ENCODE results near the gene COL9A3.

Gene COL9A3

DNA sequence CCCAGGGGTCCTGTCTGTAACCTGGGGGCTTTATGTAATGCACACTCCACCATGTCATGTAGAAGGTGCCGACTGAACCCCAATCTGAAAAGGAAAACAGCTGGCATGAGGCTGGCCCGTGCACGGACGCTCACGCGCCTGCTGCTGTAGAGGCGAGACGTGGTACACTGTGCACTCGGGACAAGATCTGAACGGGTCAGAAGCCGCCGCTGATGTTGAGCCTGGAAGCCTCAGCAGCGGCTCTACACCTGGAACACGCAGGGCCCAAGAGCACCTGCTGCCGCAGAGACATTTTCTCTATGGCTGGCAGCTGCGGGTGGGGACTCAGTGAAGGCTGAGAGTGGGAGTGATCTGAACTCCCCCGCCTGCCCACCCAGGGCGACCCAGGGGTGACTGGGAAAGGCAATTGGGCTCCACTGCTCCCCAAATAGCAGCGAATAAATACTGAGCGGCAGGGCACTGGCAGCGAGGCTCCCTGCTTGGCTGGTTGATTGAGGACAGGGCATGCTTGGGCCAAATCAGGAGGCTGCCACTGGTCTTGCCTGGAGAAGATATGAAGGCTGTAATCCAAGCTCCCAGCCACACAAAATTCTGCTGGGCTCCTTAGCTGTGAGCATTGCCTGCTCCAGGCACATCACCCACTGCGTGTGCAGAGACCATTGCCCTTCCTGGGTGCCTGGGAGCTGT is 14.7 kb upstream of the COL9A3 start:
- no peaks in the 10 kb centered on the region for H3K27me3 ChIP-seq
- H3K4me1 ChIP-seq: peaks cover 0 to 48% (median 24%) of the 10 kb centered on the region in 4 donors
- no peak overlapping the region for H3K4me3 ChIP-seq
- H3K36me3 ChIP-seq: peaks cover 15 to 45% (median 40%) of the 10 kb centered on the region in 3 donors
- TF ChIP-seq, protein P1, sequence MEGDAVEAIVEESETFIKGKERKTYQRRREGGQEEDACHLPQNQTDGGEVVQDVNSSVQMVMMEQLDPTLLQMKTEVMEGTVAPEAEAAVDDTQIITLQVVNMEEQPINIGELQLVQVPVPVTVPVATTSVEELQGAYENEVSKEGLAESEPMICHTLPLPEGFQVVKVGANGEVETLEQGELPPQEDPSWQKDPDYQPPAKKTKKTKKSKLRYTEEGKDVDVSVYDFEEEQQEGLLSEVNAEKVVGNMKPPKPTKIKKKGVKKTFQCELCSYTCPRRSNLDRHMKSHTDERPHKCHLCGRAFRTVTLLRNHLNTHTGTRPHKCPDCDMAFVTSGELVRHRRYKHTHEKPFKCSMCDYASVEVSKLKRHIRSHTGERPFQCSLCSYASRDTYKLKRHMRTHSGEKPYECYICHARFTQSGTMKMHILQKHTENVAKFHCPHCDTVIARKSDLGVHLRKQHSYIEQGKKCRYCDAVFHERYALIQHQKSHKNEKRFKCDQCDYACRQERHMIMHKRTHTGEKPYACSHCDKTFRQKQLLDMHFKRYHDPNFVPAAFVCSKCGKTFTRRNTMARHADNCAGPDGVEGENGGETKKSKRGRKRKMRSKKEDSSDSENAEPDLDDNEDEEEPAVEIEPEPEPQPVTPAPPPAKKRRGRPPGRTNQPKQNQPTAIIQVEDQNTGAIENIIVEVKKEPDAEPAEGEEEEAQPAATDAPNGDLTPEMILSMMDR (IDR thresholded peaks at IDR 0.05): no peak
- no peak for DNase-seq
- intact Hi-C loops (cut with DNase I; ENCODE audit: low total_unique reads): loop anchor here (10.0 kb wide), 1 partner anchor 63 kb away; the partner anchor contains the start of gene TCFL5
- no peaks in the 10 kb centered on the region for H3K9me3 ChIP-seq
- H3K27ac ChIP-seq: no peak overlapping the region

DNA sequence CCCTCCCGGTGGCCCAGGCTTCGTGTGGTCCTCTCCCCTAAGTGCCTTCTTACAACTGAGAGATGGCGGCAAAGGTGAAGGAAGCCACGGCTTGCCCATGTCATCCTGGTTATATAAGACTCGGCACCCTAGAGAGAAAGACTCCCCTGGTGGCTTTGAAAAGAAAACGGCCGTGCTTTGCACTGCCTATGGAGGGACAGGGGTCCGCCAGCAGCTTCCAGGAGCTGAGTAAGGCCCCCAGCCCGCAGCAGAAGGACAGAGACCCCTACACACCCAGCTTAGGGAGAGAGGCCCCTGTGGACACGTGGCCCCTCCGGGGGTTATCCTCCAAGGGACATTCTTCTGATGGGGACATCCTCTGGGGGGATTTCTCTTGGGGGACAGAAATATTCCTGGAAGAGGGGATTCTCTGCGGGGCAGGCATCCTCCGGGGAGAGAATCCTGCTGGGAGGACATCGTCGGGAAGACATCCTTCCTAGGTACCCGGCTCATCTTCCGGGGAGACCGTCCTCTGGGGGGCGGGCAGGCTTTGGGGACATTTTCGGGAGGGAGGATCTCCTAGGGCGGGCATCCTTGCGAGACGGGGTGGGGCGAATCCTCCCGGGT is 12.7 kb upstream of the COL9A3 start:
- TF ChIP-seq, protein P1 (IDR thresholded peaks at IDR 0.05): no peak
- H3K27ac ChIP-seq: peak overlapping the region; percentile 77 to 85
- H3K27me3 ChIP-seq: no peaks in the 10 kb centered on the region
- no peaks in the 10 kb centered on the region for H3K9me3 ChIP-seq
- H3K36me3 ChIP-seq: peaks cover 20 to 49% (median 46%) of the 10 kb centered on the region in 3 donors
- intact Hi-C loops (cut with DNase I; ENCODE audit: low total_unique reads): loop anchor here (10.0 kb wide), 1 partner anchor 61 kb away; the partner anchor contains the start of gene TCFL5
- DNase-seq: no peak
- H3K4me1 ChIP-seq: peaks cover 0 to 54% (median 26%) of the 10 kb centered on the region in 4 donors
- peak overlapping the region; percentile 84 to 92 for H3K4me3 ChIP-seq

DNA sequence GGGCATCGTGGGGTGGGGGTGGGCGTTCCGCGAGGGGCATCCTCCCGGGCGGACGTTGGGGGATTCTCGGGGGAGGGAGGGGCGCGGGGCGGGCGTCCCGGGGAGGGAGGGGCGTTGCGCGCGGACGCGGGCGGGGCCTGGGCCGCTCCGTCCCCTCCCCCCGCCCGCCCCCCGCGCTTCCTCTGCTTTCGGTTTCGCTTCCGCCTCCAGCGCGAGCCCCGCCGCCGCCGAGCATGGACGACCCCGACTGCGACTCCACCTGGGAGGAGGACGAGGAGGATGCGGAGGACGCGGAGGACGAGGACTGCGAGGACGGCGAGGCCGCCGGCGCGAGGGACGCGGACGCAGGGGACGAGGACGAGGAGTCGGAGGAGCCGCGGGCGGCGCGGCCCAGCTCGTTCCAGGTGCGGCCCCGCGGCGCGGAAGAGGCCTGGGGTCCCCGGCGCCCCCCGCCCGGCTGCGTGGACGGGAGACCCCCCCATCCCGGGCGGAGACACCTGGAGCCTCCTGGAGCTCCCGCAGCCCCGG is 12.2 kb upstream of the COL9A3 start, which contains the start of gene OGFR:
TSS of gene OGFR (plus strand) at position 209 of the 528 bp plus-strand sequence. CDS start at position 234, 25 bp downstream.
- H3K9me3 ChIP-seq: no peaks in the 10 kb centered on the region
- no peaks in the 10 kb centered on the region for H3K27me3 ChIP-seq
- intact Hi-C loops (cut with DNase I; ENCODE audit: low total_unique reads): loop anchor here (5.0 to 10.0 kb wide), 2 partner anchors 60 to 137 kb away; partner anchors contain the start of gene TCFL5
- peaks cover 22 to 49% (median 46%) of the 10 kb centered on the region in 3 donors for H3K36me3 ChIP-seq
- DNase-seq: peak; percentile 51 to 81
- peak within 1 kb of the TSS; percentile 84 to 92 for H3K4me3 ChIP-seq
- peaks cover 0 to 54% (median 26%) of the 10 kb centered on the region in 4 donors for H3K4me1 ChIP-seq
- peak within 1 kb of the TSS; percentile 77 to 85 for H3K27ac ChIP-seq
- TF ChIP-seq, protein P1 (IDR thresholded peaks at IDR 0.05): no peak

DNA sequence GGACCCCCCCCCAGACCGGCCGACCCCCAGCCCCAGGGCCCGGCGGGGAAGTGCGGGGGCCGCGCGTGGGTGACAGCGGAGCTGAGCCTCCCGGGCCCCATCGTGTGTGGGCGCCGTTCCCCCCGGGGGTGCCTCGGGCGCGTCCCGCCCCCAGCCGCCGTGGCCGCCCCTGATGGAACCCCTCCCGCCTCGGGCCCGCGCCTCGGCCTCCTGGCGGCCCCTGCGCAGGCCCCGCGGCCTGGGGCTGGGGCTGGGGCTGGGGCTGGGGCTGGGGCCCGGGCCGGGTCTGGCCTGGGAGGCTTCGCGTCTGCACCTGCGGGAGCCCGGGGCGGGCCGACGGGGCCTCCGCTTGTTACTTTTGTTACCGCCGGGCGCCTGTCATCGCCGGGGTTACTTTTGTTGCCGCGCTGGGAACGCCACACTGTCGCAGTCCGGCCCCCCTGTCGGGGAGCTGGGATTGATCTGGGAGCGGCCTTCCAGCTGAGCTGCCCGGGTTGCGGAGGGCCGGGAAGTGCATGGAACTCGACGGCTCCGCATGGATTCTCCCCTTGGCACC is 11.6 kb upstream of the COL9A3 start:
- no peaks in the 10 kb centered on the region for H3K27me3 ChIP-seq
- peaks cover 0 to 54% (median 26%) of the 10 kb centered on the region in 4 donors for H3K4me1 ChIP-seq
- peak overlapping the region; percentile 84 to 92 for H3K4me3 ChIP-seq
- H3K9me3 ChIP-seq: no peaks in the 10 kb centered on the region
- intact Hi-C loops (cut with DNase I; ENCODE audit: low total_unique reads): loop anchor here (5.0 to 10.0 kb wide), 2 partner anchors 60 to 138 kb away; partner anchors contain the start of gene TCFL5
- peak overlapping the region; percentile 77 to 85 for H3K27ac ChIP-seq
- no peak for DNase-seq
- H3K36me3 ChIP-seq: peaks cover 26 to 49% (median 47%) of the 10 kb centered on the region in 3 donors
- TF ChIP-seq, protein P1 (IDR thresholded peaks at IDR 0.05): no peak

DNA sequence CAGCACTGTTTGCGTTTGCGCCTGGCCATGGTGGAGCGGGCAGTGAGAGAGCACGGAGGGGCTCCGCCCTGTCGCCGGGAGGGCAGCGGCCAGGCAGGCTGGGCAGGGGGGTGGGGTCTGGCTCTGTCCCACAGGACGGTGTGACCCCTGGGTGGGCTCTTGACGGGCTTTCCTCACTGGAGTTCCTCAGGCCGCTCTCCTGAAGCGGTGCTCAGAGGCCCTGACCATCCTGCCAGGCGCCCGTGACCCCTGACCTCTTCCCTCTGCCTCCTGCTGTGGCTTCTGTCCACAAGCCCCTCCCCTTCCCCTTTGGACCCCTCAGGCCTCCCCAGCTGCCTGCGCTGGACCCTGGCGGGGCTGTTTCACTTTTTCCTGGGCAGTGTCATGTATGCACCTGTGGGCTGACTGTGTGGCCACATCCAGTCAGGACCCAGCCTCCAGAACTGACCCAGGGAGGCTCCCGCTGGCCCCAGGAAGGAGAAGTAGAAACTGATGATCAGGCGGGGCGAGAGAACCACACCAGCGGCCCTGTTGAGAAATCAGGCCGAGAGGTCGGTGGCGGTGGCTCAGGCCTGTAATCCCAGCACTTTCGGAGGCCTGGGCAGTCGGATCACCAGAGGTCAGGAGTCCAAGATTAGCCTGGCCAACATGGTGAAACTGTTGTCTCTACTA is 11.0 kb upstream of the COL9A3 start:
- H3K27ac ChIP-seq: peak overlapping the region; percentile 77 to 85
- H3K9me3 ChIP-seq: no peaks in the 10 kb centered on the region
- H3K27me3 ChIP-seq: no peaks in the 10 kb centered on the region
- peaks cover 32 to 49% (median 47%) of the 10 kb centered on the region in 3 donors for H3K36me3 ChIP-seq
- H3K4me1 ChIP-seq: peaks cover 0 to 54% (median 26%) of the 10 kb centered on the region in 4 donors
- TF ChIP-seq, protein P1 (IDR thresholded peaks at IDR 0.05): no peak
- H3K4me3 ChIP-seq: peak overlapping the region; percentile 84 to 92
- intact Hi-C loops (cut with DNase I; ENCODE audit: low total_unique reads): loop anchor here (5.0 to 10.0 kb wide), 2 partner anchors 59 to 139 kb away; partner anchors contain the start of gene TCFL5
- DNase-seq: peak in 1 of 2 donors; percentile 72
